ENCODE measurements around the gene SMARCAL1.

- TF ChIP-seq CTCF (IDR thresholded peaks at IDR 0.05; ENCODE audit: poor library complexity): no peak
- TF ChIP-seq EZH2phosphoT487 (IDR thresholded peaks at IDR 0.05; ENCODE audit: low read depth, severe bottlenecking, unreplicated experiment): no peak
- no peak for TF ChIP-seq EZH2 (IDR thresholded peaks at IDR 0.05; ENCODE audit: borderline replicate concordance)
These were observed 25.0 kb upstream of the SMARCAL1 start for GRCh38 chr2:216387262-216387661.

All from hepatocyte (in vitro differentiated cells).